GM12892 (cell line): ENCODE measurements around the gene WWC2.

Experiments used
- POLR2AphosphoS5 ChIP-seq: IDR thresholded peaks from 2 replicates; pipeline ENCODE4 v1.6.1; 2011; ENCODE audit warnings: low read depth, low read length, control low read depth
- TAF1 ChIP-seq: IDR thresholded peaks from 2 replicates; pipeline ENCODE4 v1.6.1; 2011; ENCODE audit warnings: low read depth, mild to moderate bottlenecking, control low read depth, low read length, borderline replicate concordance

- TF ChIP-seq POLR2AphosphoS5, result no peak
- TF ChIP-seq TAF1, result no peak
Observed at GRCh38 chr4:183349673-183350072, 250.6 kb downstream of the WWC2 start.
